GM23338 (cell line): Measurements from ENCODE around the gene ACO2. TPM values are rescaled to one million over a fixed set of nuclear protein-coding genes. Genes with fewer than 3 reads are reported as not detected.

ENCODE experiments used
- ATAC-seq: fragments of 200-7000 bp; cut with Tn5 transposase; 3 replicates; pipeline ENCODE4 v1.9.1; 2020
- DNase-seq: peaks from one replicate; pipeline ENCODE4 v3.0.0-alpha.2; 2015; ENCODE audit warnings: low spot score
- H2AFZ ChIP-seq: fragments of 200-600 bp; sonication (generic); 2 replicates; pipeline ENCODE4 v1.8.0; 2016; ENCODE audit warnings: antibody characterized with exemption, mild to moderate bottlenecking, moderate library complexity
- H3F3A ChIP-seq: fragments of 200-600 bp; sonication (generic); replicated peaks from 2 replicates; pipeline ENCODE4 v1.8.0; 2017; ENCODE audit warnings: antibody characterized with exemption, mixed run types, low read depth
- H3K27ac ChIP-seq: fragments of 200-600 bp; sonication (generic); 2 replicates; pipeline ENCODE4 v1.6.1; 2016; ENCODE audit warnings: low read depth
- H3K27me3 ChIP-seq: fragments of 200-600 bp; sonication (generic); 2 replicates; pipeline ENCODE4 v1.8.0; 2016; ENCODE audit warnings: mild to moderate bottlenecking, mixed run types, moderate library complexity; ENCODE audit not compliant: insufficient read depth
- H3K36me3 ChIP-seq: fragments of 200-600 bp; sonication (generic); 2 replicates; pipeline ENCODE4 v1.8.0; 2016; ENCODE audit warnings: mild to moderate bottlenecking; ENCODE audit not compliant: insufficient read depth
- H3K4me1 ChIP-seq: fragments of 200-600 bp; sonication (generic); 2 replicates; pipeline ENCODE4 v1.8.0; 2016; ENCODE audit warnings: mild to moderate bottlenecking, moderate library complexity; ENCODE audit not compliant: insufficient read depth
- H3K4me2 ChIP-seq: fragments of 200-600 bp; sonication (generic); 2 replicates; pipeline ENCODE4 v1.7.1; 2017; ENCODE audit warnings: mixed run types
- H3K4me3 ChIP-seq: fragments of 200-600 bp; sonication (generic); 2 replicates; pipeline ENCODE4 v1.6.1; 2016; ENCODE audit warnings: mixed run types
- H3K79me2 ChIP-seq: fragments of 200-600 bp; sonication (generic); replicated peaks from 2 replicates; pipeline ENCODE4 v1.8.0; 2017; ENCODE audit warnings: mild to moderate bottlenecking; ENCODE audit not compliant: insufficient read depth
- H3K9me2 ChIP-seq: fragments of 200-600 bp; sonication (generic); 2 replicates; pipeline ENCODE4 v1.8.0; 2017; ENCODE audit not compliant: insufficient read depth
- H4K20me1 ChIP-seq: fragments of 200-600 bp; sonication (generic); replicated peaks from 2 replicates; pipeline ENCODE4 v1.8.0; 2017; ENCODE audit warnings: mild to moderate bottlenecking; ENCODE audit not compliant: insufficient read depth
- H3K27ac Mint-ChIP-seq: 2 replicates; pipeline ENCODE4 v1.8.0; 2020; ENCODE audit warnings: inconsistent platforms, mild to moderate bottlenecking, moderate library complexity, mixed read lengths
- H3K27me3 Mint-ChIP-seq: 3 replicates; pipeline ENCODE4 v1.8.0; 2022; ENCODE audit warnings: low read depth, mild to moderate bottlenecking, moderate library complexity, mixed read lengths, inconsistent platforms; ENCODE audit not compliant: insufficient read depth, poor library complexity
- H3K36me3 Mint-ChIP-seq: 3 replicates; pipeline ENCODE4 v1.8.0; 2021; ENCODE audit warnings: low read depth, mild to moderate bottlenecking, inconsistent platforms, moderate library complexity, mixed read lengths
- H3K4me1 Mint-ChIP-seq: 3 replicates; pipeline ENCODE4 v1.8.0; 2020; ENCODE audit warnings: mild to moderate bottlenecking, inconsistent platforms, mixed read lengths
- H3K4me3 Mint-ChIP-seq: 3 replicates; pipeline ENCODE4 v1.8.0; 2021; ENCODE audit warnings: moderate library complexity, mild to moderate bottlenecking, inconsistent platforms, mixed read lengths
- H3K9me3 Mint-ChIP-seq: 3 replicates; pipeline ENCODE4 v1.8.0; 2020; ENCODE audit warnings: moderate library complexity, mild to moderate bottlenecking, inconsistent platforms, mixed read lengths
- CREB1 ChIP-seq: fragments of 250-450 bp; sonication (Bioruptor Pico); IDR thresholded peaks from 2 replicates; pipeline ENCODE4 v1.5.0; 2020; ENCODE audit warnings: low read depth, mild to moderate bottlenecking, moderate library complexity
- CTCF ChIP-seq, 2 experiments: fragments of 200-600 bp in 1 of 2; sonication (generic) in 1 of 2; conservative IDR thresholded peaks; 2 replicates each; pipeline versions ENCODE4 v1.5.1 to v1.6.1; 2016 to 2017; ENCODE audit warnings: antibody characterized with exemption in 2 of 2, low read depth in 2 of 2, mild to moderate bottlenecking in 2 of 2, moderate library complexity in 1 of 2
- ETS1 ChIP-seq: IDR thresholded peaks from 2 replicates; pipeline ENCODE4 v1.6.1; 2016; ENCODE audit warnings: antibody characterized with exemption
- EZH2 ChIP-seq: fragments of 200-600 bp; sonication (generic); IDR thresholded peaks from one replicate; pipeline ENCODE4 v1.8.0; 2017; ENCODE audit warnings: antibody characterized with exemption, mild to moderate bottlenecking, low read depth; ENCODE audit not compliant: unreplicated experiment
- EZH2phosphoT487 ChIP-seq: fragments of 200-600 bp; sonication (generic); IDR thresholded peaks from one replicate; pipeline ENCODE4 v1.8.1; 2018; ENCODE audit warnings: antibody characterized with exemption; ENCODE audit not compliant: unreplicated experiment
- JUNB ChIP-seq: IDR thresholded peaks from one replicate; pipeline ENCODE4 v1.6.1; 2016; ENCODE audit warnings: antibody characterized with exemption; ENCODE audit not compliant: unreplicated experiment
- NANOG ChIP-seq: IDR thresholded peaks from 2 replicates; pipeline ENCODE4 v1.6.1; 2016; ENCODE audit warnings: antibody characterized with exemption, borderline replicate concordance
- POLR2AphosphoS5 ChIP-seq: IDR thresholded peaks from 2 replicates; pipeline ENCODE4 v1.6.1; 2016; ENCODE audit warnings: antibody characterized with exemption, low read depth
- REST ChIP-seq: IDR thresholded peaks from one replicate; pipeline ENCODE4 v1.6.1; 2018; ENCODE audit warnings: antibody characterized with exemption; ENCODE audit not compliant: unreplicated experiment
- STAT1 ChIP-seq: IDR thresholded peaks from one replicate; pipeline ENCODE4 v1.6.1; 2016; ENCODE audit warnings: antibody characterized with exemption; ENCODE audit not compliant: unreplicated experiment
- ZNF114 ChIP-seq: fragments of 250-450 bp; sonication (Bioruptor Pico); IDR thresholded peaks from 2 replicates; pipeline ENCODE4 v1.5.0; 2020; ENCODE audit warnings: mild to moderate bottlenecking, moderate library complexity
- ZNF331 ChIP-seq: fragments of 250-450 bp; sonication (Bioruptor Pico); IDR thresholded peaks from 2 replicates; pipeline ENCODE4 v1.5.0; 2020; ENCODE audit warnings: low read depth, mild to moderate bottlenecking, moderate library complexity
- polyA plus RNA-seq: library from polyadenylated mRNA; unstranded; fragments of >200 nt; fragmentation: Nextera tagmentation; extraction: Ambion mirVana; gene quantifications from 2 replicates; pipeline ENCODE4 v1.2.1, GENCODE V29; 2016
- total RNA-seq: library from RNA; depleted of rRNA; stranded (reverse); fragments of >200 nt; shearing (Covaris generic); gene quantifications from 2 replicates; pipeline ENCODE4 v1.2.3, GENCODE V29; 2014

ACO2 gene
- total and polyA plus RNA-seq, 2 experiments from 2014 or later, result 36.2 to 79.7 TPM

GRCh38 chr22:41526830-41527799 is 58.2 kb downstream of the ACO2 start:
- Mint-ChIP-seq H3K27me3 (peaks cover 49% of the 10 kb centered on the region), H3K4me3 (no peak overlapping the region), H3K27ac (no peak overlapping the region), H3K4me1 (no peaks in the 10 kb centered on the region; the same call in 2 of the 3 replicates), H3K9me3 (no peaks in the 10 kb centered on the region), H3K36me3 (peaks cover 70% of the 10 kb centered on the region)
- DNase-seq (peak; percentile 70), ATAC-seq (peak; percentile 69)
- no peaks in the 10 kb centered on the region; the same call in 1 of the 2 replicates for H3K79me2 ChIP-seq
- H2AFZ ChIP-seq, result no peak overlapping the region
- H3K27ac ChIP-seq, result peak overlapping the region; percentile 74; the same call in 1 of the 2 replicates
- no peak overlapping the region for H3K4me3 ChIP-seq
- H4K20me1 ChIP-seq, result peaks cover 8% of the 10 kb centered on the region
- no peaks in the 10 kb centered on the region for H3K9me2 ChIP-seq
- H3K4me1 ChIP-seq, result no peaks in the 10 kb centered on the region
- peaks cover 15% of the 10 kb centered on the region; the same call in 1 of the 2 replicates for H3K36me3 ChIP-seq
- H3K4me2 ChIP-seq, result no peak overlapping the region
- TF ChIP-seq POLR2AphosphoS5, result peak; percentile 30; the same call in 1 of the 2 replicates
- TF ChIP-seq ZNF331 (CRISPR knock-in tag), result no peak
- peak; percentile 88 to 89 for TF ChIP-seq CTCF (conservative IDR thresholded peaks at IDR 0.05; ENCODE audit: low read depth in 2 of 2)
- peaks cover 30% of the 10 kb centered on the region for H3F3A ChIP-seq
- no peaks in the 10 kb centered on the region for H3K27me3 ChIP-seq

- Mint-ChIP-seq H3K4me3 (no peak overlapping the region; the same call in 2 of the 3 replicates), H3K9me3 (no peaks in the 10 kb centered on the region), H3K4me1 (peaks cover 2% of the 10 kb centered on the region), H3K27me3 (peaks cover 44% of the 10 kb centered on the region), H3K36me3 (peaks cover 69% of the 10 kb centered on the region), H3K27ac (no peak overlapping the region)
- no peak for DNase-seq
- 0 out of 2 replicates have a peak, but pooled peaks cover 3% of the 10 kb centered on the region for H3K4me1 ChIP-seq
- H2AFZ ChIP-seq, result no peak overlapping the region
- H4K20me1 ChIP-seq, result peaks cover 13% of the 10 kb centered on the region
- H3K4me2 ChIP-seq, result no peak overlapping the region
- ATAC-seq, result no peak
- no peaks in the 10 kb centered on the region; the same call in 1 of the 2 replicates for H3K79me2 ChIP-seq
- H3K36me3 ChIP-seq, result peaks cover 15% of the 10 kb centered on the region; the same call in 1 of the 2 replicates
- no peaks in the 10 kb centered on the region for H3K9me2 ChIP-seq
- H3F3A ChIP-seq, result peaks cover 24% of the 10 kb centered on the region
- no peak overlapping the region for H3K4me3 ChIP-seq
- no peaks in the 10 kb centered on the region for H3K27me3 ChIP-seq
- no peak overlapping the region for H3K27ac ChIP-seq
- TF ChIP-seq ZNF331 (CRISPR knock-in tag) (no peak), REST (no peak), EZH2phosphoT487 (no peak), NANOG (no peak), STAT1 (no peak), ZNF114 (CRISPR knock-in tag) (no peak), CREB1 (CRISPR knock-in tag) (no peak), ETS1 (no peak), EZH2 (no peak), CTCF (conservative IDR thresholded peaks at IDR 0.05; ENCODE audit: low read depth in 2 of 2) (no peak), JUNB (no peak)
Measured at GRCh38 chr22:41528132-41528766, 59.3 kb downstream of the ACO2 start.
